HG03159 (cell line): ENCODE results near the gene GJC3.
"Not testable (repeated sequence)": the region's sequence is repeated elsewhere in the genome, so short reads cannot be mapped to it uniquely, and the experiment has no call there.

Source experiments
- ATAC-seq: cut with Tn5 transposase; IDR thresholded peaks from one replicate; pipeline ENCODE4 v1.9.1; 2021; ENCODE audit warnings: mild to moderate bottlenecking, moderate library complexity; ENCODE audit not compliant: unreplicated experiment

GJC3 gene, protein sequence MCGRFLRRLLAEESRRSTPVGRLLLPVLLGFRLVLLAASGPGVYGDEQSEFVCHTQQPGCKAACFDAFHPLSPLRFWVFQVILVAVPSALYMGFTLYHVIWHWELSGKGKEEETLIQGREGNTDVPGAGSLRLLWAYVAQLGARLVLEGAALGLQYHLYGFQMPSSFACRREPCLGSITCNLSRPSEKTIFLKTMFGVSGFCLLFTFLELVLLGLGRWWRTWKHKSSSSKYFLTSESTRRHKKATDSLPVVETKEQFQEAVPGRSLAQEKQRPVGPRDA

GRCh38 chr7:99928994-99929729 is at the start of gene GJC3:
TSS of gene GJC3 (minus strand) at chr7:99929620. CDS start at chr7:99929620, 0 bp downstream.
- no peak for ATAC-seq

DNA sequence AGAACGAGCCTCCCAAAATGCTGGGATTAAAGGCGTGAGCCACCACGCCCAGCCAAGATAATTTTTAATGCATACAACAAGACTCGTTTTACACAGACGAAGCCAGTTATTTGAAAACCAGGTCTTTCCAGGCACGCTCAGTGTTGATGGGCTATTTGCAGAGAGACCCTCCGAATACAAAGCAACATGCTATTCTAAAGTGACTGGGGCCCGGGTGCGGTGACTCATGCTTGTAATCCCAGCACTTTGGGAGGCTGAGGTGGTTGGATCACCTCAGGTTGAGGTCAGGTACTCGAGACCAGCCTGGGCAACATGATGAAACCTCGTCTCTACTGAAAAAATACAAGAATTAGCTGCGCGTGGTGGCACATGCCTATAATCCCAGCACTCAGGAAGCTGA is 47.2 kb upstream of the GJC3 start:
- no peak for ATAC-seq

- no peak for ATAC-seq
These were observed 46.5 kb upstream of the GJC3 start, which contains the start of gene AZGP1 for GRCh38 chr7:99975782-99976521. TSS of gene AZGP1 (minus strand) at chr7:99976031. CDS start at chr7:99976020, 11 bp downstream.

DNA sequence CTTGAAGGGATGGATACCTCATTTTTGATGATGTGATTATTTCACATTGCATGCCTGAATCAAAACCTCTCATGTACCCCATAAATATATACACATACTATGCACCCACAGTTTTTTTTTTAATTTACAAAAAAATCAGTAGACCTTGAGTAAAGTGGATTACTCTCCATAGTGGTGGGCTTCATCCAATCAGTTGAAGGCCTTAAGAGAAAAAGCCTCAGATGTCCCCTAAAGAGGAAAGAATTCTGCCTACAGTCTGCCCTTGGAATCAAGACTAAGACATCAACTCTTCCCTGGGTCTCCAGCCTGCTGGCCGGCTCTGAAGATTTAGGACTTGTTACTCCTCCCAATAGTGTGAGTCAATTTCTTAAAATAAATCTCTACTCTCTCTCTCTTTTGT is 45.3 kb upstream of the GJC3 start:
- no peak for ATAC-seq

GRCh38 chr7:99973817-99974216 is 44.4 kb upstream of the GJC3 start:
- not testable (repeated sequence) for ATAC-seq

DNA sequence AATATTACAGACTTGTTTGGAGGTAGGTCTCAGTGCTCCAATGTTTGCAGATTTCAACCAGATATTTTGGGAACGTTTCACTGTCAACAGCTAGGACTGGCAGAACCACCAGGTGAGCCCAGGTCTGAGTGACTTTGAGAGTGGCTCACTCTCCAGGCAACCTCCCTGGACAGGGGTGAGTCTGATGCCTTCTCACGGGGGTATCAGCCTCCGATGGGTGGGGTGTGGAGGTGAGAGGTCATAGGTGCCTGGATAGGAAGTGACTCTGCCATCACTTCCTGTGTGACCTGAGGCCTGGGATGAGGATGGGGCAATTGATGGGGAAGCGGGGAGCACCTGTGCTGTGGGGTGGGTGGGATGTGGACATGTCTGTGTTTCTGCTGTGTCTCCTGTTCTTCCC is 41.8 kb upstream of the GJC3 start:
- no peak for ATAC-seq

- not testable (repeated sequence) for ATAC-seq
These were observed 40.4 kb upstream of the GJC3 start for GRCh38 chr7:99969813-99970212.

DNA sequence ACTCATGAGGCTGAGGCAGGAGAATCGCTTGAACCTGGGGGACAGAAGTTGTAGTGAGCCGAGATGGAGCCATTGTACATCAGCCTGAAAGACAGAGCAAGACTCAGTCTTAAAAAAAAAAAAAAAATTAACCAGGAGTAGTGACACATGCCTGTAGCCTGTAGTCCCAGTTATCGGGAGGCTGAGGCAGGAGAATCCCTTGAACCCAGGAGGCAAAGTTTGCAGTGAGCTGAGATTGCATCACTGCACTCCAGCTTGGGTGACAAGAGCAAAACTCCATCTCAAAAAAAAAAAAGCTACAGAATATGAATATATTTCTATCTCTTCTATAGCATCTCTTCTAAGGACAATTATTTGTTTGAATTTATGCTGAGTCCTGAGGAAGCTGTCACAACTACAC is 39.9 kb upstream of the GJC3 start:
- no peak for ATAC-seq

GRCh38 chr7:99958564-99959227 is 29.3 kb upstream of the GJC3 start:
- no peak for ATAC-seq

GRCh38 chr7:99955247-99955646 is 25.8 kb upstream of the GJC3 start:
- no peak for ATAC-seq

DNA sequence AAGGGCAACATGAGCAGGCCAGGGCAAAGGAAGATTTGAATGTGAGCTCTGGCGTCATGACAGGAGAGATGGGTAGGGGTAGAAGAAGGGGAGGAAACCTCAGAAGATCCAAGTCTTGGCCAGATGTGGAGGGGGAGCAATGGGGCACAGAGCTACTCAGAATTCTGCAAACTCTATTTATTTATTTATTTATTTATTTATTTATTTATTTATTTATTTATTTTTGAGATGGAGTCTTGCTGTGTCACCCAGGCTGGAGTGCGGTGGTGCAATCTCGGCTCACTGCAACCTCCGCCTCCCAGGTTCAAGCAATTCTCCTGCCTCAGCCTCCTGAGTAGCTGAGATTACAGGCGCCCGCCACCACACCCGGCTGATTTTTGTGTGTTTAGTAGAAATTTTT is 25.2 kb upstream of the GJC3 start:
- not testable (repeated sequence) for ATAC-seq

- no peak for ATAC-seq
These were observed 24.2 kb upstream of the GJC3 start for GRCh38 chr7:99953649-99954048.

DNA sequence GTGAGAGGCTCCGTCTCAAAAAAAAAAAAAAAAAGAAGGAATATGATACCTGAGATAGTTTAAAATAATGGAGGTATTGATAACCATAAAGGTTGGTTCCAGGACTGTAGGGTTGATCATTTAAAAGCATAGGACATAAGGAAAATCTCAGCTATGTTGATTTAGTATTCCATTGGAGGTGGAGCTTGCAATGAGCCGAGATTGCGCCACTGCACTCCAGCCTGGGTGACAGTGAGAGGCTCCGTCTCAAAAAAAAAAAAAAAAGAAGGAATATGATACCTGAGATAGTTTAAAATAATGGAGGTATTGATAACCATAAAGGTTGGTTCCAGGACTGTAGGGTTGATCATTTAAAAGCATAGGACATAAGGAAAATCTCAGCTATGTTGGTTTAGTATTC is 23.2 kb upstream of the GJC3 start:
- ATAC-seq, result not testable (repeated sequence)

DNA sequence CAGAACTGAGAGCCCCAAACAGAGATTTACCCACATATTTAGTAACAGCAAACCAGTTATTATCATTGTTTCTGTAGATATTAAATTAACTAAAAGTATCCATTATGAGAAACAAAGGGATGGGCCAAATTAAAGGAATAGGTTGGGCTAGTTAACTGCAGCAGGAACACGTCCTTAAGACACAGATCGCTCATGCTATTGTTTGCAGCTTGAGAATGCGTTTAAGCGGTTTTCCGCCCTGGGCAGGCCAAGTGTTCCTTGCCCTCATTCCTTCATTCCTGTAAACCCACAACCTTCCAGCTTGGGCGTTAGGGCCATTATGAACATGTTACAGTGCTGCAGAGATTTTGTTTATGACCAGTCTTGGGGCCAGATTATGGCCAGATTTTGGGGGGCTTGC is 21.4 kb upstream of the GJC3 start:
- ATAC-seq, result not testable (repeated sequence)

- no peak for ATAC-seq
These were observed 20.3 kb upstream of the GJC3 start for GRCh38 chr7:99949645-99950228.

GRCh38 chr7:99947608-99948007 is 18.2 kb upstream of the GJC3 start:
- ATAC-seq, result no peak

DNA sequence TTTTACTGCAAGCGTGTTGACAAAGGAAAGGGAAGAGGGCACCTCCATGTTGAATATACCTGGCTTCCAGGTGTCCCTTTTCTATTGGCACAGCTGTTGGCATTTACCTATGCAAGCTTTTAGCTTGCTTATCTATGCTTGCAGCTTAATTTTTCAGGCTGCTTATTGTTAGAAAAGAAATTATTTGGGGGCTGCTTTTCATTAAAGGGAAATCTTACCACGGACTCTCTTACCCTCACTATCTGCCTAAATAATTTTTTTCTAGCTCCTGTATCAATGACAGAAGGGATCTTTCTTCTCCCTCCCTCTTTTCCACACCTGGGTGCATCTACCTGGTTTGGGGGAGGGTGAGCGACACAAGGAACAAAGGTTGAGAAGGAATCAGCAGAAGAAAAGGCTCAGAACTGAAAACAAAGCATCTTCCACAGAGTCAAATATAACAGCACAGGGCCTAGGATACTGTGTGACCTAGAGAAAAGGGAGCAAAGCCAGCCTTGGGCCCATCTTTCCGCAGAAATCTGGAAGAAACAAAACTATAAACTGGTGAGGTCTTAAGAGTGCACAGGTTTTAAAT is 15.2 kb upstream of the GJC3 start:
- ATAC-seq, result no peak

- ATAC-seq, result no peak
These were observed 14.4 kb upstream of the GJC3 start for GRCh38 chr7:99943641-99944496.

GRCh38 chr7:99938296-99938695 is 8.9 kb upstream of the GJC3 start:
- no peak for ATAC-seq
